GM23338 (cell line): ENCODE results near the gene FAM234A. TPM values are rescaled to one million over a fixed set of nuclear protein-coding genes. Genes with fewer than 3 reads are reported as not detected.

Experiments used
- ATAC-seq: fragments of 200-7000 bp; cut with Tn5 transposase; 3 replicates; pipeline ENCODE4 v1.9.1; 2020
- DNase-seq: peaks from one replicate; pipeline ENCODE4 v3.0.0-alpha.2; 2015; ENCODE audit warnings: low spot score
- H2AFZ ChIP-seq: fragments of 200-600 bp; sonication (generic); 2 replicates; pipeline ENCODE4 v1.8.0; 2016; ENCODE audit warnings: antibody characterized with exemption, mild to moderate bottlenecking, moderate library complexity
- H3F3A ChIP-seq: fragments of 200-600 bp; sonication (generic); replicated peaks from 2 replicates; pipeline ENCODE4 v1.8.0; 2017; ENCODE audit warnings: antibody characterized with exemption, mixed run types, low read depth
- H3K27ac ChIP-seq: fragments of 200-600 bp; sonication (generic); 2 replicates; pipeline ENCODE4 v1.6.1; 2016; ENCODE audit warnings: low read depth
- H3K27me3 ChIP-seq: fragments of 200-600 bp; sonication (generic); 2 replicates; pipeline ENCODE4 v1.8.0; 2016; ENCODE audit warnings: mild to moderate bottlenecking, mixed run types, moderate library complexity; ENCODE audit not compliant: insufficient read depth
- H3K36me3 ChIP-seq: fragments of 200-600 bp; sonication (generic); 2 replicates; pipeline ENCODE4 v1.8.0; 2016; ENCODE audit warnings: mild to moderate bottlenecking; ENCODE audit not compliant: insufficient read depth
- H3K4me1 ChIP-seq: fragments of 200-600 bp; sonication (generic); 2 replicates; pipeline ENCODE4 v1.8.0; 2016; ENCODE audit warnings: mild to moderate bottlenecking, moderate library complexity; ENCODE audit not compliant: insufficient read depth
- H3K4me2 ChIP-seq: fragments of 200-600 bp; sonication (generic); 2 replicates; pipeline ENCODE4 v1.7.1; 2017; ENCODE audit warnings: mixed run types
- H3K4me3 ChIP-seq: fragments of 200-600 bp; sonication (generic); 2 replicates; pipeline ENCODE4 v1.6.1; 2016; ENCODE audit warnings: mixed run types
- H3K79me2 ChIP-seq: fragments of 200-600 bp; sonication (generic); replicated peaks from 2 replicates; pipeline ENCODE4 v1.8.0; 2017; ENCODE audit warnings: mild to moderate bottlenecking; ENCODE audit not compliant: insufficient read depth
- H3K9me2 ChIP-seq: fragments of 200-600 bp; sonication (generic); 2 replicates; pipeline ENCODE4 v1.8.0; 2017; ENCODE audit not compliant: insufficient read depth
- H4K20me1 ChIP-seq: fragments of 200-600 bp; sonication (generic); replicated peaks from 2 replicates; pipeline ENCODE4 v1.8.0; 2017; ENCODE audit warnings: mild to moderate bottlenecking; ENCODE audit not compliant: insufficient read depth
- H3K27ac Mint-ChIP-seq: 2 replicates; pipeline ENCODE4 v1.8.0; 2020; ENCODE audit warnings: inconsistent platforms, mild to moderate bottlenecking, moderate library complexity, mixed read lengths
- H3K27me3 Mint-ChIP-seq: 3 replicates; pipeline ENCODE4 v1.8.0; 2022; ENCODE audit warnings: low read depth, mild to moderate bottlenecking, moderate library complexity, mixed read lengths, inconsistent platforms; ENCODE audit not compliant: insufficient read depth, poor library complexity
- H3K36me3 Mint-ChIP-seq: 3 replicates; pipeline ENCODE4 v1.8.0; 2021; ENCODE audit warnings: low read depth, mild to moderate bottlenecking, inconsistent platforms, moderate library complexity, mixed read lengths
- H3K4me1 Mint-ChIP-seq: 3 replicates; pipeline ENCODE4 v1.8.0; 2020; ENCODE audit warnings: mild to moderate bottlenecking, inconsistent platforms, mixed read lengths
- H3K4me3 Mint-ChIP-seq: 3 replicates; pipeline ENCODE4 v1.8.0; 2021; ENCODE audit warnings: moderate library complexity, mild to moderate bottlenecking, inconsistent platforms, mixed read lengths
- H3K9me3 Mint-ChIP-seq: 3 replicates; pipeline ENCODE4 v1.8.0; 2020; ENCODE audit warnings: moderate library complexity, mild to moderate bottlenecking, inconsistent platforms, mixed read lengths
- CREB1 ChIP-seq: fragments of 250-450 bp; sonication (Bioruptor Pico); IDR thresholded peaks from 2 replicates; pipeline ENCODE4 v1.5.0; 2020; ENCODE audit warnings: low read depth, mild to moderate bottlenecking, moderate library complexity
- CTCF ChIP-seq, 2 experiments: fragments of 200-600 bp in 1 of 2; sonication (generic) in 1 of 2; conservative IDR thresholded peaks; 2 replicates each; pipeline versions ENCODE4 v1.5.1 to v1.6.1; 2016 to 2017; ENCODE audit warnings: antibody characterized with exemption in 2 of 2, low read depth in 2 of 2, mild to moderate bottlenecking in 2 of 2, moderate library complexity in 1 of 2
- EZH2 ChIP-seq: fragments of 200-600 bp; sonication (generic); IDR thresholded peaks from one replicate; pipeline ENCODE4 v1.8.0; 2017; ENCODE audit warnings: antibody characterized with exemption, mild to moderate bottlenecking, low read depth; ENCODE audit not compliant: unreplicated experiment
- JUNB ChIP-seq: IDR thresholded peaks from one replicate; pipeline ENCODE4 v1.6.1; 2016; ENCODE audit warnings: antibody characterized with exemption; ENCODE audit not compliant: unreplicated experiment
- NANOG ChIP-seq: IDR thresholded peaks from 2 replicates; pipeline ENCODE4 v1.6.1; 2016; ENCODE audit warnings: antibody characterized with exemption, borderline replicate concordance
- REST ChIP-seq: IDR thresholded peaks from one replicate; pipeline ENCODE4 v1.6.1; 2018; ENCODE audit warnings: antibody characterized with exemption; ENCODE audit not compliant: unreplicated experiment
- ZNF114 ChIP-seq: fragments of 250-450 bp; sonication (Bioruptor Pico); IDR thresholded peaks from 2 replicates; pipeline ENCODE4 v1.5.0; 2020; ENCODE audit warnings: mild to moderate bottlenecking, moderate library complexity
- polyA plus RNA-seq: library from polyadenylated mRNA; unstranded; fragments of >200 nt; fragmentation: Nextera tagmentation; extraction: Ambion mirVana; gene quantifications from 2 replicates; pipeline ENCODE4 v1.2.1, GENCODE V29; 2016
- total RNA-seq: library from RNA; depleted of rRNA; stranded (reverse); fragments of >200 nt; shearing (Covaris generic); gene quantifications from 2 replicates; pipeline ENCODE4 v1.2.3, GENCODE V29; 2014
- TF ChIP-seq, protein P1 (sequence below): IDR thresholded peaks from 2 replicates; pipeline ENCODE4 v1.6.1; 2016; ENCODE audit warnings: antibody characterized with exemption

The FAM234A gene
- total and polyA plus RNA-seq, 2 experiments from 2014 or later = 41.9 to 128 TPM

DNA sequence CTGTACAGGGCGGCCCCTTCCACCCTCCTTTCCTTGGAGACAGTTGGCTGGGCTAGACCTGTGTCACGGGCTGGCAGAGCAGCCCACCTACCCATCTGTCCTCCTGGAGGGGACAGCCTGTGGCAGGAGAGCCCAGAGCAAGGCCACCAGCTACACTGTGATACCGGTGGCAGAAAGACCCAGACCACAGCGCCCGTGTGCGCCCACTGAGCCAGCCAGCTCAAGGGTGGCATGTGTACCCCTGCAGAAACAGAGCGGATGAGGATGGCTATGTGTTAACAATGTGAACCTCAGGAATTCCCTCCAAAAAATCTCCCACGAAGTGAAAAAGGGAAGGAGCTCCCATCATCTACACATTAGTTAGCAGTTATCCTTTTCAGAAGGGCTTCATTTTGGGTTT lies 47.3 kb upstream of the FAM234A start:
- ATAC-seq = no peak
- peaks cover 40% of the 10 kb centered on the region; the same call in 1 of the 2 replicates for H3F3A ChIP-seq
- H3K27me3 ChIP-seq = no peaks in the 10 kb centered on the region
- peaks cover 9% of the 10 kb centered on the region for H3K27me3 Mint-ChIP-seq
- H3K36me3 Mint-ChIP-seq = peaks cover 62% of the 10 kb centered on the region
- TF ChIP-seq NANOG = no peak
- no peak for TF ChIP-seq EZH2
- H3K4me3 Mint-ChIP-seq = no peak overlapping the region
- H3K9me2 ChIP-seq = no peaks in the 10 kb centered on the region
- no peak overlapping the region for H3K27ac ChIP-seq
- H3K9me3 Mint-ChIP-seq = no peaks in the 10 kb centered on the region
- H2AFZ ChIP-seq = no peak overlapping the region
- DNase-seq = no peak
- H3K4me1 ChIP-seq = no peaks in the 10 kb centered on the region
- no peak overlapping the region for H3K27ac Mint-ChIP-seq
- H3K36me3 ChIP-seq = peaks cover 41% of the 10 kb centered on the region
- H3K4me2 ChIP-seq = no peak overlapping the region
- no peaks in the 10 kb centered on the region for H3K79me2 ChIP-seq
- H3K4me3 ChIP-seq = no peak overlapping the region
- H4K20me1 ChIP-seq = peaks cover 5% of the 10 kb centered on the region
- H3K4me1 Mint-ChIP-seq = no peaks in the 10 kb centered on the region; the same call in 2 of the 3 replicates

DNA sequence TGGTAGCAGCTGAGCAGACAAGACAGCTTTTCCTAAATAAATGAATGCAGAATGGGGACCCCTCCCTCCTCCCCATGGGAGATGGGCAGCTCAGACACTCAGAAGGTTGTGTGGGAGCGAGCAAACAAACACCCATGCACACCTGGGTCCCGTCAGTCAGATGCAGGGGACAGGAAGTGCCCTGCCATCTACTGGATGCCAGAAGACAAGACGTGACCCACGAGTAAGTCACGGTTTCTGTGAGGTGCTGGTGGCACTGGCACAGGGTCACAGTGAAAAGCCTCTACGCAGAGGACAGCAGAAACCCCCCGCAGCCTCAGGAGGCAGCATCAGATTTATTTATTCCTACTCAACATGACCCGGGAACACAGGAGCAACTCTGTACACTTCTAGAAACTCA lies 45.9 kb upstream of the FAM234A start:
- H3K9me2 ChIP-seq = no peaks in the 10 kb centered on the region
- no peaks in the 10 kb centered on the region for H3K27me3 ChIP-seq
- Mint-ChIP-seq H3K27me3 (peaks cover 5% of the 10 kb centered on the region), H3K4me1 (no peaks in the 10 kb centered on the region; the same call in 2 of the 3 replicates), H3K36me3 (peaks cover 73% of the 10 kb centered on the region), H3K27ac (no peak overlapping the region), H3K9me3 (no peaks in the 10 kb centered on the region), H3K4me3 (no peak overlapping the region)
- peak; percentile 57 for ATAC-seq
- TF ChIP-seq JUNB (no peak), ZNF114 (CRISPR knock-in tag) (no peak), CTCF (conservative IDR thresholded peaks at IDR 0.05; ENCODE audit: low read depth in 2 of 2) (peak; percentile 13 to 47; a peak in 2 of 4 replicates)
- H3K79me2 ChIP-seq = 0 out of 2 replicates have a peak, but pooled peaks cover 2% of the 10 kb centered on the region
- H3K36me3 ChIP-seq = peaks cover 55% of the 10 kb centered on the region
- peak; percentile 33 for DNase-seq
- H4K20me1 ChIP-seq = peaks cover 9% of the 10 kb centered on the region
- H3K4me2 ChIP-seq = no peak overlapping the region
- H3K27ac ChIP-seq = no peak overlapping the region
- peaks cover 45% of the 10 kb centered on the region for H3F3A ChIP-seq
- no peak overlapping the region for H2AFZ ChIP-seq
- no peaks in the 10 kb centered on the region for H3K4me1 ChIP-seq
- no peak overlapping the region for H3K4me3 ChIP-seq

DNA sequence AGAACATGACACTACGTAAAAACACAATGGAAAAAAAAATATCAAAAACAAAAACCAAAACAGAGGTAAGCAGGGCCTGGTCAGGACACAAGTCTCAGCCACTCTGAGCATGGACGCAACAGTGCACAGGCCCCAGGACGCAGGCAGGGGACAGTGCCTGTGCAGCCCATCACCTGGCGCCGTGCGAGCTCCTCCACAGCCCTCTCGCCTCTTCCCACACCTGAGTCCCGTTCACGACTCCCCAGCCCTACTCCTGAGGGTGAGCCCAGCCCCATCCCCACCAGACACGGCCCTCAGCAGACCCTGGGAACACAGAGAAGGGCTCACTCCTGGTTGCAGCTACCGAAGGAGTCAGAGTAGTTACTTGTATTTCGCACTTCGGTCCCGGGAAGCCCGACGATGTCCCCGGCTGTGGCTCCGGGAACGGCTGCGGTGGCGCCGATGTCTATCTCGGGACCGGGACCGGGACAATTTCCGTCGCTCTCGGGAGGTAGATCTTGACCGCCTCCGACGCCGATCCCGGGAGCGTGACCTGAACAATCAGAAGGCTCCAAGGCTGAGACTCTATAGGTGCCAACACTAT lies 44.9 kb upstream of the FAM234A start:
- H3K4me1 ChIP-seq = no peaks in the 10 kb centered on the region
- no peak for ATAC-seq
- no peak overlapping the region for H3K4me3 ChIP-seq
- Mint-ChIP-seq H3K4me1 (no peaks in the 10 kb centered on the region), H3K4me3 (no peak overlapping the region; the same call in 2 of the 3 replicates), H3K9me3 (no peaks in the 10 kb centered on the region), H3K27me3 (peaks cover 5% of the 10 kb centered on the region), H3K27ac (no peak overlapping the region), H3K36me3 (peaks cover 79% of the 10 kb centered on the region)
- H3K79me2 ChIP-seq = 0 out of 2 replicates have a peak, but pooled peaks cover 2% of the 10 kb centered on the region
- no peak overlapping the region for H3K4me2 ChIP-seq
- peaks cover 10% of the 10 kb centered on the region for H4K20me1 ChIP-seq
- H3F3A ChIP-seq = peaks cover 44% of the 10 kb centered on the region
- no peaks in the 10 kb centered on the region for H3K27me3 ChIP-seq
- H3K9me2 ChIP-seq = no peaks in the 10 kb centered on the region
- no peak overlapping the region for H3K27ac ChIP-seq
- no peak overlapping the region for H2AFZ ChIP-seq
- H3K36me3 ChIP-seq = peaks cover 62% of the 10 kb centered on the region
- DNase-seq = no peak
- TF ChIP-seq, protein P1, sequence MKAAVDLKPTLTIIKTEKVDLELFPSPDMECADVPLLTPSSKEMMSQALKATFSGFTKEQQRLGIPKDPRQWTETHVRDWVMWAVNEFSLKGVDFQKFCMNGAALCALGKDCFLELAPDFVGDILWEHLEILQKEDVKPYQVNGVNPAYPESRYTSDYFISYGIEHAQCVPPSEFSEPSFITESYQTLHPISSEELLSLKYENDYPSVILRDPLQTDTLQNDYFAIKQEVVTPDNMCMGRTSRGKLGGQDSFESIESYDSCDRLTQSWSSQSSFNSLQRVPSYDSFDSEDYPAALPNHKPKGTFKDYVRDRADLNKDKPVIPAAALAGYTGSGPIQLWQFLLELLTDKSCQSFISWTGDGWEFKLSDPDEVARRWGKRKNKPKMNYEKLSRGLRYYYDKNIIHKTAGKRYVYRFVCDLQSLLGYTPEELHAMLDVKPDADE = no peak
- TF ChIP-seq CREB1 (CRISPR knock-in tag) (no peak), ZNF114 (CRISPR knock-in tag) (no peak), REST (no peak)
